ENCODE measurements around the gene PSIP1.

DNA sequence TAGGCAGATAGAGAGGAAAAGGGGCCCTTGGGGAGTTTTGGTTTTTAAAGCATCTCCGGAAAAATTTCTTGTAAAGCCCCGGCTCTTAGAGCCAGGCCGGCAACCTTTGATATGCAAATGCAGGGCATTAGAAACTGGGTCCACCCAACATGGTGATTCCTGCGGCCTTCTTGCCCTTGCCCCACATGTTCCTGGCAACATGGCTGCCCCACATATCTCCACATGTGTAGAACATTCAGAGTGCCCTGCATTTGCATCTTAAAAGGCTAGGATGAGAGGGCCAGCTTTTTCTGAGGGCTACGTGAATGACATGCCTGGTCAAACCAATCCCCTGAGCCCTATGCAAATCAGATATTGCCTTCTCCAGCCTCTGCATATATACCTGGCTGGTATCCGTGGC, 93.1 kb downstream of the PSIP1 start:
- TF ChIP-seq, protein P1, sequence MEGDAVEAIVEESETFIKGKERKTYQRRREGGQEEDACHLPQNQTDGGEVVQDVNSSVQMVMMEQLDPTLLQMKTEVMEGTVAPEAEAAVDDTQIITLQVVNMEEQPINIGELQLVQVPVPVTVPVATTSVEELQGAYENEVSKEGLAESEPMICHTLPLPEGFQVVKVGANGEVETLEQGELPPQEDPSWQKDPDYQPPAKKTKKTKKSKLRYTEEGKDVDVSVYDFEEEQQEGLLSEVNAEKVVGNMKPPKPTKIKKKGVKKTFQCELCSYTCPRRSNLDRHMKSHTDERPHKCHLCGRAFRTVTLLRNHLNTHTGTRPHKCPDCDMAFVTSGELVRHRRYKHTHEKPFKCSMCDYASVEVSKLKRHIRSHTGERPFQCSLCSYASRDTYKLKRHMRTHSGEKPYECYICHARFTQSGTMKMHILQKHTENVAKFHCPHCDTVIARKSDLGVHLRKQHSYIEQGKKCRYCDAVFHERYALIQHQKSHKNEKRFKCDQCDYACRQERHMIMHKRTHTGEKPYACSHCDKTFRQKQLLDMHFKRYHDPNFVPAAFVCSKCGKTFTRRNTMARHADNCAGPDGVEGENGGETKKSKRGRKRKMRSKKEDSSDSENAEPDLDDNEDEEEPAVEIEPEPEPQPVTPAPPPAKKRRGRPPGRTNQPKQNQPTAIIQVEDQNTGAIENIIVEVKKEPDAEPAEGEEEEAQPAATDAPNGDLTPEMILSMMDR (IDR thresholded peaks at IDR 0.05) = no peak
- no peak for TF ChIP-seq POLR2A (IDR thresholded peaks at IDR 0.05)
